GM12874 (cell line): ENCODE results near the gene TSPAN32.

Experiments
- TF ChIP-seq, protein P1 (sequence below): IDR thresholded peaks from 2 replicates; pipeline ENCODE4 v1.5.1; 2011; ENCODE audit warnings: low read depth, mild to moderate bottlenecking, control low read depth, low read length, moderate library complexity; ENCODE audit not compliant: insufficient read depth

The TSPAN32 gene, protein sequence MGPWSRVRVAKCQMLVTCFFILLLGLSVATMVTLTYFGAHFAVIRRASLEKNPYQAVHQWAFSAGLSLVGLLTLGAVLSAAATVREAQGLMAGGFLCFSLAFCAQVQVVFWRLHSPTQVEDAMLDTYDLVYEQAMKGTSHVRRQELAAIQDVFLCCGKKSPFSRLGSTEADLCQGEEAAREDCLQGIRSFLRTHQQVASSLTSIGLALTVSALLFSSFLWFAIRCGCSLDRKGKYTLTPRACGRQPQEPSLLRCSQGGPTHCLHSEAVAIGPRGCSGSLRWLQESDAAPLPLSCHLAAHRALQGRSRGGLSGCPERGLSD

DNA sequence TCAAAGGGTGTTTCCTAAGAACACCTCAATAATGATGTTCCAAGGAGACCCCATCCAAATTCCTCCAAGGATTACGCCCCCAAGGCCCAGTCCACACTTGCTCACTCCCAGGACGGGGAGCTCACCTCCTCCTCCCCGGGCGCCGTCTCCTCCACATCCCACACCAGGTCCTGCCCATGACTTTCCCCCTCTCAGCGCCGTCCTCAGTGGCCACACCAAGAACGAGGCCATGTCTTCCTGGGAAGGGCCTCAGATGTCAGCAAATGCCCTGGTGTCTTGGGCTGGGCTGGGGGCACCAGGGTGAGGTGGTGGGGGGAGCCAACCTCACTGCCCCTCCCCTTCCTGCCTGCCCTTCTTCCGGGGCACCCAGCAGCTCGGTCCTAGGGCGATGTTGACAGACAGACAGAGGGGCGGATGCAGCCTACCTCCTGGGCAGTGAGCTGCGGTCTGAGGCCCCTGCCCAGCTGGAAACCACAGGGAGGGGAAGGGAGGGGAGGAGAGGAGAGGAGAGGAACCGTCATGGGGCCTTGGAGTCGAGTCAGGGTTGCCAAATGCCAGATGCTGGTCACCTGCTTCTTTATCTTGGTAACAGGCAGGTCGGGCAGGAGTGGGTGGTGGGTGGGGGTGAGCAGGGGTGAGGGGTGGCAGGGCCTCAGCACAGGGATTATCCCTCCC, at the start of gene TSPAN32, which contains the start of gene C11orf21:
Gene TSPAN32, plus strand, starts transcription at position 383 of the 675 bp plus-strand sequence. Its CDS starts 137 bp downstream, at position 520.
Gene C11orf21, minus strand, starts transcription at position 288 of the 675 bp plus-strand sequence. Its CDS starts 110 bp downstream, at position 178.
- TF ChIP-seq, protein P1, sequence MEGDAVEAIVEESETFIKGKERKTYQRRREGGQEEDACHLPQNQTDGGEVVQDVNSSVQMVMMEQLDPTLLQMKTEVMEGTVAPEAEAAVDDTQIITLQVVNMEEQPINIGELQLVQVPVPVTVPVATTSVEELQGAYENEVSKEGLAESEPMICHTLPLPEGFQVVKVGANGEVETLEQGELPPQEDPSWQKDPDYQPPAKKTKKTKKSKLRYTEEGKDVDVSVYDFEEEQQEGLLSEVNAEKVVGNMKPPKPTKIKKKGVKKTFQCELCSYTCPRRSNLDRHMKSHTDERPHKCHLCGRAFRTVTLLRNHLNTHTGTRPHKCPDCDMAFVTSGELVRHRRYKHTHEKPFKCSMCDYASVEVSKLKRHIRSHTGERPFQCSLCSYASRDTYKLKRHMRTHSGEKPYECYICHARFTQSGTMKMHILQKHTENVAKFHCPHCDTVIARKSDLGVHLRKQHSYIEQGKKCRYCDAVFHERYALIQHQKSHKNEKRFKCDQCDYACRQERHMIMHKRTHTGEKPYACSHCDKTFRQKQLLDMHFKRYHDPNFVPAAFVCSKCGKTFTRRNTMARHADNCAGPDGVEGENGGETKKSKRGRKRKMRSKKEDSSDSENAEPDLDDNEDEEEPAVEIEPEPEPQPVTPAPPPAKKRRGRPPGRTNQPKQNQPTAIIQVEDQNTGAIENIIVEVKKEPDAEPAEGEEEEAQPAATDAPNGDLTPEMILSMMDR: no peak

DNA sequence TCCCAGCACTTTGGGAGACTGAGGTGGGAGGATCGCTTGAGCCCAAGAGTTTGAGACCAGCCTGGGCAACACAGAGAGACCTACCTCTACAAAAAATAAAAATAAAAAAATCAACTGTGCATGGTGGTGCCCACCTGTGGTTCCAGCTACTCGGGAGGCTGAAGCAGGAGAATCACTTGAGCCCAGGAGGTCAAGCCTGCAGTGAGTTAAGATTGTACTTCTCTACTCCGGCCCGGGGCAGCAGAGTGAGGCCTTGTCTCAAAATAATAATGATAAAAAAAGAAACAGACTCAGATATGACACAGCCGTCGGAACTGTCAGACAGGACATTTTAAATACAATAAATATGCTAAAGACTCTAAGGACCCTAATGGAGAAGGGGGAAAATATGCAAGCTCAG, 49.8 kb upstream of the TSPAN32 start:
- TF ChIP-seq, protein P1: no peak

DNA sequence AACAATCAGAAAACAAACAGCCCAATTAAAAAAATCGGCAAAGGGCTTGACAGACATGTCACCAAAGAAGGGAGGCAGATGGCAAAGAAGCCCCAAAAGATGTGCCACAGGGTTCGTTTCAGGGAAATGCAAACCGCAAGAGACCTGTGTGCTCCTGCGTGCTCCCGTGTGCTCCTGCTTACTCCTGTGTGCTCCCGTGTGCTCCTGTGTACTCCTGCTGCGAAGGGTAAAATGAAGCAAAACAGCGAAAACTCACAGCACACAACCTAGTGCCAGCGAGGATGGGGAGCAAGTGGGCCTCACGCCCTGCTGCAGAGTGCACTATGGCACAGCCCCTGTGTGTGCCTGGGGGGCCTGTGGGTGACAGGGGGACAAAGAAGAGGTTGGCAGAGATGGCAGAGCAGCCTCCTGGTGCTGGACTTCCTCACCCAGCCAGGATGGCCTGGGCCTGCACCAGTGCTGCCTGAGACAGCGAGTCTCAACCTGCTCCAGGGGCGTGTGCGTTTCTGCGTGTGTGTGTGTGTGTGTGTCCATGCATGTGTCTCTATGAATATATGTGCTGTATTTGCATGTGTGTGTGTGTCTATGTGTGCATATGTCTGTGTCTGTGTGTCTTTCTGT, 45.4 kb upstream of the TSPAN32 start:
- TF ChIP-seq, protein P1: no peak

DNA sequence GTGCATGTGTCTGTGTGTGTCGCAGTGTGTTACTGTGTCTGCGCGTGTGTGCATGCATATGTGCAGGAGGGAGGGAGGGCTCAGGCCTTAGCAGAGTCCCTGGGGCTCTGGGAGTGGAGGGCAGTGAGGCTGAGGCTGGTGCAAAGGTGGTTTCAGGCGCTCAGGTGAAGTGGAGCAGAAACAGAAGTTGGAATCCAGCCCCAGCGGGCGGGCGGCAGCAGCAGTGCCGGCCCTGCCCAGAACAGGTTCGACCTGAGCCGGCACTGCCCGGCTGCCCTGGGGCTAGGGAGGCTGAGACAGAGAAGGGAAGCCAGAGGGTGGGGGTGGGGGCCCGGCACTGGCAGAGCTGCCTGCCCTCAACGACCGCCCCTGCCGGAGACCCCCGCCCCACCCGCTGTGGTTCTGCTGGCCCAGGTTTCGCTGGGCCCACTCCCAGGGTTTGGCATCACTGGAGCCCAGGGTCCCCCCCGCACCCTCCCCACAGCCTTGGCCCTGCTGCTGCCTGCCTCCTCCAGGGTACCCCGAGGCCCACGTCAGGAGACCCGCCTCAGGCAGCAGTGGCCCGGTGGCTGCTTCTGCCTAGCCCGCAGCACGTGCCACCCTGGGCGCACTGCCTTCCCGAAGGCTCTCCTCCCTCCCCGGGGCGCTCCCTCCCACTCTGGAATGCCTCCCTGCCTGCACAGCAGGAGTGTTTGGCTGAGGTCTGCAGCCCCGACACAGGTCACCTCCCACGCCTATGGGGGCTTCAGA, 44.7 kb upstream of the TSPAN32 start:
- TF ChIP-seq, protein P1: no peak

DNA sequence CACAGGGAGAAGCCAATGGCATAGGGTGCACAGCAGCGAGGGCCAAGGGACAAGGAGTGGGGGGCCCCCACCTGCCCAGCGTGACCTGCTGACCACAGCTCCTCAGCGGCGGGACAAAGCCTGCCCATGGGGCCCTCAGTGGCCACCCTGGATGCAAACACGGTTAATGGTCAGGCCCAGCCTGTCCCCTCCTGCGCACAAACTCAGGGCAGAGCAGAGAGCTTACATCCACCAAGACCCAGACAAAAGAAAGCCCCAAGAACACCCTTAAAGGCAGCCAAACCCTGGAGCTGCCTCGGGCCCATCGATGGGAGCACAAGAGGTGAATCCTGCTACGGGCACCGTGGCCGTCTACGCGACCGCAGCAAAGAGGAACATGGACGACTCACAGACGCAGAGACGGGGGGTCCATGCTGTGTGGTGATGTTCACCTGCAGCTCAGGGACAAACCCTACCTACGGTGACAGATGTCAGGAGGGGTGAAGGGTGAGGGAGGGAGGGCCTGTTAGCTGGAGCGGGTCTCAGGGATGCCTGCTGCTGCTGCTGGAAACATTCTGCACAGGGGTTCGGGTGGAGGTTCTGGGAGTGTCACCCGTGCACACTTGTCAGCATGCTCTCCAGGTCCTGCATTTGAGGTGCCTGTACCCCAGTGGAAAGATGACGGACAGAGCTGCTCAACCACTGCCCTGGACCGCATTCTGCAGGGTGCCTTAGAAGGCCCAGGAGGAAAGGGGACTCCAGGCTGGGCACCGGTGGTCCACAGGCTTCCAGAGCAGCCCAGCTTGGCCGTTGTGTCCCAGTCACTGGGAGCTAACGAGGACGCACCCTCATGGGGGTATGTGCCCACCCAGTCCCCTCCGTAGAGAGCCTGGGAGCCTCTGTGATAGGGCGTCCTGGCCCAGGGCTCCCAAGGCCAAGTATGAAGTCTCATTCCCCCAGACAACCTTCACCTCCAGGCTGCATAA, 43.0 kb upstream of the TSPAN32 start:
- TF ChIP-seq, protein P1: no peak

DNA sequence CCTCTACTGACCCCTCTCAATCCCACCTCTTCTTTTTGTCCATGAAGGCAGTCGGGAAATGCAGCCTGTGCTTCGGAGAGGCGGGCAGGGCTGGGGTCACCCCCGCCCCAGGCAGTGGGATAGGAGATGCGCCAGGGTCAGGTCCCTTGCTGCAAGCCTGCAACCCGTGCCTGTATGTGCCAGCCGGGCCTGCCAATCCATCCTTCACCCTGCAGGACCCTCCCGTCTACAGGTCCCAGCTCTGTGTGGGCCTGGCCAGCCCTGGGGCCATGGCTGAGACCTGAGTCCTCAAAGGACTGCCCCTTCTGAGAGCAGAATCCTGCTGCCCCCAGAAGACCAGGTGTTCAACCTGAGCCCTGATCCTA, 42.4 kb upstream of the TSPAN32 start:
- TF ChIP-seq, protein P1: no peak
